Activated CD8-positive, alpha-beta memory T cell treated with anti-CD3 and anti-CD28 coated beads for 48 hours (primary cell): Measurements from ENCODE around the gene MAP3K20.
"Not testable (repeated sequence)": the region's sequence is repeated elsewhere in the genome, so short reads cannot be mapped to it uniquely, and the experiment has no call there.

Source experiments
- DNase-seq, 3 experiments: peaks; one replicate each; pipeline ENCODE4 v3.0.0-alpha.2; 2020; ENCODE audit warnings: low read depth in 2 of 3, low spot score in 2 of 3

The MAP3K20 gene

DNA sequence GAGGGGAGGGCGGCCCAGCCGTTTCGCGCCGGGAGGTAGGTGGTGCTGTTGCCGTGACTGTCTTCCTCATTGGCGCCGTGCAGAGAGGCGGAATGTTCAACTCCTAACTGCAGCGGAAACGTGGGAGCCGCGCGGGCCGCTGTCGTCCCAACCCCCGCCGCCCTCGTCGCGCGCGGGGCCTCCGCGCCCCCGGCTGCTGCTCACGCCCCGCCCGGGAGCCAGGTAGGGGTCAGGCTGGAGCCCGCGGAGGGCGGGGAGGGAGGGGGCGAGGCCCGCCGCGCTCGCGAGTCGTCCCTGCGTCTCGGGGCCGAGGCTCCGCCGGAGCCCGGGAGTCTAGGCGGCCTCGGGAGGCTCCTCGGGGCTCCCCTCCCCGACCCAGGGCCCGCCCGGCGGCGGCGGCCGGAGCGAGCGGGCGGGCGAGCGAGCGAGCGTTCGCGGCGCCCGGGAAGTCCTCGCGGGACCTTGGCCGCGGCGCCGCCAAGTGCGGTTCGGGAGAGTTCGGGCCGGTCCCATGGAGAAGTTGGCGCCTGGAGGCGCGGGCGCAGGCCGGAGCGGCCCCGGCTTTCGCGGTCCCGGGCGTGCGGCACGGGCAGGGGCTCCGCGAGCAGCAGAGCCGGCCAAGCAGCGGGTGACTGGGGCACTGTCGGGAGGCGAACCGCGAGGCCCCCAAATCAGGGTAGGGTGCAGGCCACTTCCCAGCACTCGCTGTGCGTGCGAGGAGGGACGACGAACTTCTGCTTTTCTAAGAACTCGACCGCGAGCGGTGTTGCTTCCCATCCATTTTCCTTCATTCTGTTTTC lies at the start of gene MAP3K20:
TSS of gene MAP3K20 (plus strand) at position 66 of the 800 bp plus-strand sequence. CDS start 15,186 bp downstream, outside the sequence.
- DNase-seq, result peak; percentile 13 to 31 (median 23)

- DNase-seq, result no peak
Observed at GRCh38 chr2:173026479-173026878, 49.2 kb upstream of the MAP3K20 start.

DNA sequence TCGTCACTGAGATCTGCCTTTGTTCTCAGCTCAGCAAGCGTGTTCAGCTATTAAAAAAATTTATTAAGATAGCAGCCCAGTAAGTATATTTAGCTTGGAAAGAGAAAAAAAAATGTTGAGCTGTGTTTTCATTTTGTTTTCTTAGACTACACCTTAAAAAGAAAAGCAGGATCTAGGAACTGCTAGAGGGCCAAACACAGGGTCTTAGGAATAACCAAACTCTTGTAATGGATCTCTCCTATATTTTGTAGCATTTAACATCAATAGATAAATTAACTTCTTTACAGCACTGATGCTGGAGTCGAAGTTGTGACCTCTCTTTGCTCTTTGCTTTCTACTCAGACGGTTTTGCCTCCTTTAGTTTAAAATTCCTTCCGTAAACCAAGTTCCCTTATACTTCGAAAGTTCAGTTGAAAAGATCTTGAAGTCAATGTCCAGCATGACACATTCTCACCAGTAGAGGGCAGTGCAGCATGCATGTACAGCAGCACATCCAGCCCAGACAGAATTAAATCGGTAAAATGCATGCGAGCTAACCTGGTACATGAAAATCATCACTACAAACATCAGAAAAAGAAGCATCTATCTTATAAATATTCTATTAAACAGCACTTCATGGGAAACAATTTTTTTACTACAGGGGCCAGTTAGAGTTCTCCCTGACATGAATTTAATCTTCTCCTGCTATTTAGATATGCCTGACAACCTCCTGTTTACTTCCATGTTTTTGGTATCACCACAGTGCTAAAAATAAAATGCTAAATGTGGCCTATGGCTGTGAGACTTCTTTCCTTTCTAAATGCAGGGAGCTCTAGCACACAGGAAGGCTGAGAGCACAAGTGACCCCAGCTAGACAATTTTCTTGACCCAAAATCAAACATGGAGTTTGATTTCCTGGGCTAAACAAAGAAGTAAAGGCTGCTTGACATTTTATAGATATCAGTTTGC lies 48.2 kb upstream of the MAP3K20 start:
- peak; percentile 30 to 61 (median 35) for DNase-seq

- DNase-seq, result no peak
Observed at GRCh38 chr2:173028141-173028540, 47.5 kb upstream of the MAP3K20 start.

DNA sequence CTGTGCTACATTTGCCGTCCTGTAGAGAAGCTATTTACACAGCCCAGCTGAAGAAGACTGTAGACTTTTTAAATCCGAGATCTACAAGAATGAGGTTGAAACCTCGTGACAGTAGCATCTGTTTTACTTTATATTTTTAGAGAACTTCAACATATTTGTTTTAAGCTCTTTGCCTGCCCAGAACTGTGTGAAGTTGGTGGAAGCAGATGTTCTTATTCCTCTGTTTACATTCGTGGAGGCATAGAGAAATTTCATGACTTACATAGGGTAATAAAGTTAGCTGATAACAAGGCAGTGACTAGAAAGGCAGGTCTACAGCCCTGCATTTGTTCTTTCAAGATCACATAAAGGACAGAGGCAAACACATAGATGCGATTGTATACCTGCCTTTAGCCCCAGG lies 47.0 kb upstream of the MAP3K20 start:
- no peak for DNase-seq

DNA sequence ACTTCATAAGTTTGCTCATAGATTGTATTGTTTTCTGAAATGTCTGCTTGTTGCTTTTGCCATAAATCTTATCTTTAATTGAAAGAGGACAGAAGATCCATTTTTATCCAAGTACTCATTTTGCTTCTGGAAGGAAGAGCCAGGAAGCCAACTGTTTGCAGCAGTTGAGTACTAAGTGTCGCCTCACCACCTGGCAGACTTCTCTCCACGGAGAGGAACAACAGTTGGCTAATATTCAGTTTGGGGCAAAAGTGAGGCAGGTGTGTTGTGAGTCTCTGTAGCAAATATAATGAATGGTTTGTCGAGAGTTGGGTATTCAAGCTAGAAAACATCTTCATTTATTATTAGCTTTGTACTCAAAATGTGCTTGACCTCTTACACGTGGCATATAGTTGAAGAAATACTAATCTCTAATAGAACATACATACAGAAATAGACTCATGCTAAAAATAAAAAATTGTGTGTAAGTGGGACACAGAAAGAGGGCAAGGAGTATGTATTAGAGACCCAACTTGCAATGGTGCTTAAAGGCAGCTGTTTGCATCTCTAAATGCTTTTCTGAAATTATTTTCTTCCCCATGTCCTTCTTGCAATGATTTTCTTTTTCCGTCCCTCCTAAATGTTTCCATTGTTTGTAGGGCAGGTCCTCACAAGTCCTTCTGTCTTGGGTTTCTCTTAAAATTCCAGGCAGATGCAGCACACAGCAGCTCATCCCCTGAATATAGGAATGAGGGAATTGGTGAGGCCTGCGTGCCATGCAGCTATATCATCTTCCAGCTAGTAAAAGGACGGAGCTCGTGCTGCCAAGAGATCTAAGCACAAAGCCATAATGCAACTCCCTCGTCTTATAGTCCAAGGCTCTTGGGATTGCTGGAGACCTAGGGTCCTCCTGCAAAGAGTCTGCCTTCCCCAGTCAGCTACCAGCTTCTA lies 44.8 kb upstream of the MAP3K20 start:
- no peak for DNase-seq

DNA sequence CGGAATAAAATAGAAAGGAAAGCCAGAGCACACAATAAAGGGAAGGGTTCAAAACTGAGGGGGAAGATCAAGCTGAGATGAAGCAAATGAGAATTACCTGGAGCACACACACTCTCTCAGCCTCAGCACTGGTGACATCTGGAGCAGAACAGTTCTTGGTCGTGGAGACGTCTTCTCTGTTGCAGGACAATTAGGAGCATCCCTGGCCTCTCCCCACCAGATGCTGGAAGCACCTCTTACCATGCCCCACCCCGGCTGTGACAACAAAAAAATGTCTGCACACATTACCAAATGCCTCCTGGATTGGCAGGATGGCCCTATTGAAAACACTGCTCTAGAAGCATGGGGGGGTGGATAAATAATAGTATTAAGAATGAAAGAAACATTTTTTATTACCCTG lies 43.6 kb upstream of the MAP3K20 start:
- no peak for DNase-seq

DNA sequence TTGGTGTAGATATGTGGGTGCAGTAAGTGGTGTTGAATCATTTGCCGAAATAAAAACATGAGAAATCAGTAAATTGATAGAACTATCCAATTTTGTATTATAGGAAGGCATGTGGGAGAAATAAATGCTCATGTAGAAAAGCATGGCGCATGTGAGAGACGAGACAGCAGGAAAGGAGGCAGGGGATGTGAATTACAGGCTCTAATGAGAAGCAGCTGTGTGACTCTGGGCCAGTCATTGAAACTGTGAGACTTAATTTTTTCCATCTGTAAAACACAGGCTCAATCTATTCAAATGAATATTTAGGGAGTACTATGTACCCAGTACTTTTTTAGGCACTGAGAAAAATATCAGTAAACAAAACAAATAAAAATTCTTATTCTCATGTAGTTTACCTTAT lies 42.6 kb upstream of the MAP3K20 start:
- DNase-seq, result no peak

GRCh38 chr2:173034143-173034542 lies 41.5 kb upstream of the MAP3K20 start:
- DNase-seq, result no peak

- no peak for DNase-seq
Observed at GRCh38 chr2:173037245-173038120, 38.2 kb upstream of the MAP3K20 start.

- DNase-seq, result not testable (repeated sequence)
Observed at GRCh38 chr2:173038257-173038656, 37.4 kb upstream of the MAP3K20 start.

DNA sequence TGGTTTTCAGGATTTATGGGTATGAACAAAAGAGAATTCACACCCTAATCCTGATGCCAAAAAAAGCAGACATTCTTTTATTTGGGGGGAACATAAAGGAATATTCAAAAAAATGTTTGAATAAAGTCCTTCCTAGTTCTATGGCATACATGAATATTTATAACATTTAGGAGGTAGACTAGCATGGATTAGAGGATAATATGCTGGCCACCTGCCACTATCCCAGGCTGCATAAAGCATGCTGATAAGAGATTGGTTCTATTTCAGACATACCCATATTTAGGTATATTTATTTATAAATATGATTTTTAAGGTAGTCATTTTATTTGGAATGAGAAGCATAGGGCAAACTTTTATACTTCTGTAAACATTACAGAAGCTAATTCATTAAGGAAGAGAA lies 34.9 kb upstream of the MAP3K20 start:
- DNase-seq, result no peak

DNA sequence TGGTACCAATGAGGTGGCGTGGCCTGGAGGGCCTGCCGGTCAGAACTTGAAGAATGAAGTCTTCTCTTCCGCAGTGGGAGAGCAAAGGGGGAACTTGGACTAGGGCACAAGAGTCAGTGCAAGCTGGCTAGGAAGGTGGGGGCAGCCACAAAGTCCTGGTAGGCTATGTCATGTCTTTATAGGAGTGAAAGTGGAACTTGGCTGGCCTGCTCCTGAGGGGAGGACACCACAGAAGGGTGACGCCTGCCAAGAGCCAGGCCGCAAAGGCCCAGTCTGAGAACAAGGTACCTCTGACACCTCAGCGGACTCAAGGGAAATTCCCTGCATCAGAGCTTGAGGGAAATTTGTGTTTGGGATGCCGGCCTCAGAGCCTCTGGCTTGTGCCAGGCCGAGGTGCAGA lies 32.2 kb upstream of the MAP3K20 start:
- DNase-seq, result no peak

DNA sequence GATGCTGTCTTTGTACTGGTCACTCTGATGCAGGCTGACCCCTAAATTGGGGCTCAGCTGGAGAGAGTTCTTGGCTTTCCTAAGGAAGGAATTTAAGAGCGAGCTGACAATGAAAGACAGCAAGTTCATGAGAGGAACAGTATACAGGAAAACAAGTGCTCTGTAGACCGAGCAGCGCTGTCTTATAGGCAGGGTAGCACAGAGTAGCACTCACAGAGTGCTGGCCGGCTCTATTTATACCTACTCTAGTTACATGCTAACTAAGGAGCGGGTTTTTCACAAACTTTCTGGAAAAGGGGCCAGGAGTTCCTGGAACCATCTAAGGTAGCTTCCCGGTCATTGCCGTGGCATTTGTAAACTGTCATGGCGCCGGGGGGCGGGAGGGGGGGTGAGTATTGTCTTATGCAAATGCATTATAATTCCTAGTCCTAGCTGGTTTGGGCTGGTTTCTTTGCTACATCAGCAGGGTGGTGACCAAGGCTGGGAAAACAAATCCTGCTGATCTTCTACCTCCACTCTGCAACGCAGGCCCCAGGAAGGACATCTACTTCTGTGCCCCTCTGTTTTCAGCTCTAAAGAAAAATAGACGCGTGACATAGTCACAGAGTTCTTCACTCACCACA lies 31.6 kb upstream of the MAP3K20 start:
- no peak for DNase-seq

DNA sequence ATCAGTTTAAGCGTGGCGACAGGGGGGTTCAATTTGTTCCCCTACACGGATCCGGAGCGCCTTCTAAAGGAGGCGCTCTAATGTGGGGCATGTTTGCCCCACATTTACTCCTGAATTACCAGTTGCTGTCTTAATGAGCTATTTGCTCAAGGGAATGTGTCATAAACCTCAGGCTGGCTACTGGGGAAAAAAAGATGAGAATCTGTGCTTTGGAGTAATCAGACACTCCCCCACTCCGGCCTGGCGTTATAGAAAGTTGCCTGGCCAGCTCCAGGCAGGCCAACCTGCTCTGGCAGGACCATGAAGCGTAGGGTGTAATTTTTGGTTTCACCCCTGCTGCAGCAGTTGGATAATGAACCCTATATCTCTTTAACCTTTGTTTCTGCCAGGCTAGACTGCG lies 31.0 kb upstream of the MAP3K20 start:
- DNase-seq, result no peak

DNA sequence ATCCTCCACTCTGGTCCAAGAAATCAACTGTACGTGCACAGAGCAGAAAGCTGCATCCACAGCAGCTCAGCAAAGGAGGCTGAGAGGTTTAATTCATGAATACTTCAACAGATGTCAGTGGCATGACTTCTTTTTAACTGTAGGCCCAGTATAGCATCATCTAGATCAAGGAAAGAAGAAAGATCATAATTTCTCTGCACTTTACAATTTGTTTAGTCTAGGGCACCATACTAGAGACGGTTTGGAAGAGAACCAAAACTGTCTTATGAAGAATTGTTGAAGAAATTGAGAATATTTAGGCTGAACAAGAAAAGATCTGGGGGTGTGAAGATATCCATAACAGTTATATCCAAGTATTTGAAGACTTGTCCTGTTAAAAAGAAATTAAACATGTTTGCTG lies 30.5 kb upstream of the MAP3K20 start:
- DNase-seq, result no peak

- DNase-seq, result no peak
Observed at GRCh38 chr2:173048522-173048896, 27.1 kb upstream of the MAP3K20 start.

DNA sequence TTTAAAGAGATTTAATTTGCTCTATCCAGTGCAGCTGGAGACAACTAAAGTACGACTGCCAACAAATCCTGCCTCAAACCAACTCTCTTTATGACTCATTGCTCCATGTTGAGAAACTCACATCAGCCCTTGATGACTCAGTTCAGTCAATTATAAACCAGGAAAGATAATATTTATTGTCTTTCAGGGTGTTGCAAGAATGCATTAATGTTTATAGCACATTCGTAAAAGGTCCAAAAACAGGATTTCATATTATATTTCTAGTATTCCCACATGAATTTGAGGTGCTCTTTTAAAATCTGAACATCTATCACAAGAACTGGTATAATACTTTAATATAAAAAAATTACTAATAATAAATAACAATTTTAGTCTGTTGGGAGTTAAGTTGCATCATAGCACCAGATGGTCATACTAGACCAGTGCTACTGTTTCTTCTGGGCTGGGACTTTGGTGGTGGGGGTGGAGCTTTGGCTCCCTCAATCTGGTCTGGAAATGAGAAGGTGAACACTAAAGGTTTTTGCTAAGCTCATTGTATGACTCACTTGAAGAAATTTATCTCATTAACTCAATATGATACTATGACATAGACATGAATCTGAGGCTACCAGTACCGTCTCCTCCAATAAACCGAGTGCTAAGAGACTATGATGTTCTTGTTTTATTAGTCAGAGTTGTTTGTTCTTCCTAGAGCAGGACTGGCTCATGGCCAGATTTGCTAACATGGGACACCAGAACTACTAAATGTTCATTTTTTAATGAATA lies 26.6 kb upstream of the MAP3K20 start:
- peak in 2 of 3 experiments; percentile 4 to 12 for DNase-seq

GRCh38 chr2:173049831-173050230 lies 25.8 kb upstream of the MAP3K20 start:
- no peak for DNase-seq
